Thyroid gland (tissue), 4 donors: ENCODE data around the gene RREB1. TPM values are rescaled to one million over a fixed set of nuclear protein-coding genes. Genes with fewer than 3 reads are reported as not detected.

Source experiments
- DNase-seq, 2 donors: peaks; one replicate each; pipeline ENCODE4 v3.0.0-alpha.2; 2019
- H3K27ac ChIP-seq, 3 donors: fragments of 200-600 bp; sonication (generic); 1 replicate in 2 of 3; 2 replicates in 1 of 3; pipeline ENCODE4 v1.5.1; 2016 to 2019; ENCODE audit warnings: mild to moderate bottlenecking in 1 of 3, moderate library complexity in 1 of 3
- H3K27me3 ChIP-seq: fragments of 200-600 bp; sonication (generic); one replicate; pipeline ENCODE4 v1.5.1; 2019
- H3K36me3 ChIP-seq, 2 donors: fragments of 200-600 bp; sonication (generic); one replicate each; pipeline ENCODE4 v1.5.1; 2016 to 2019
- H3K4me1 ChIP-seq, 2 donors: fragments of 200-600 bp; sonication (generic); one replicate each; pipeline ENCODE4 v1.5.1; 2017 to 2019
- H3K4me3 ChIP-seq, 3 donors: fragments of 200-600 bp; sonication (generic); replicated peaks in 1 of 3; 1 replicate in 2 of 3; 2 replicates in 1 of 3; pipeline ENCODE4 v1.5.1; 2016; ENCODE audit warnings: mild to moderate bottlenecking in 1 of 3
- H3K9me3 ChIP-seq: fragments of 200-600 bp; sonication (generic); one replicate; pipeline ENCODE4 v1.5.1; 2017
- POLR2A ChIP-seq, 2 donors: fragments of 450-650 bp; IDR thresholded peaks; one replicate each; pipeline ENCODE4 v1.6.1; 2017; ENCODE audit warnings: antibody characterized with exemption in 2 of 2, mild to moderate bottlenecking in 2 of 2, moderate library complexity in 1 of 2
- WGBS, 2 donors: methylation state at CpG; one replicate each; pipeline ENCODE4 v1.1.5; 2017; 5-methylcytosine and 5-hydroxymethylcytosine counted together
- intact Hi-C: fragments of 100-400 bp; cut with DNase I; formaldehyde crosslinking; loops from one replicate; pipeline ENCODE4 v1.15.1; 2023
- total RNA-seq, 4 donors: library from RNA; depleted of rRNA; stranded (reverse); fragments of >200 nt; gene quantifications; one replicate each; pipeline ENCODE4 v1.2.3, GENCODE V29; 2016
- TF ChIP-seq, protein P1 (sequence below), 6 experiments: fragments of 200-600 bp in 3 of 6; fragments of 450-650 bp in 3 of 6; sonication (generic) in 3 of 6; IDR thresholded peaks; one replicate each; pipeline ENCODE4 v1.5.1; 2016 to 2019; ENCODE audit warnings: antibody characterized with exemption in 6 of 6, mild to moderate bottlenecking in 2 of 6, inconsistent platforms in 1 of 6, moderate library complexity in 1 of 6

RREB1 gene
- total RNA-seq, 4 donors from 2014 or later: 48.0 to 91.3 (median 57.1) TPM

DNA sequence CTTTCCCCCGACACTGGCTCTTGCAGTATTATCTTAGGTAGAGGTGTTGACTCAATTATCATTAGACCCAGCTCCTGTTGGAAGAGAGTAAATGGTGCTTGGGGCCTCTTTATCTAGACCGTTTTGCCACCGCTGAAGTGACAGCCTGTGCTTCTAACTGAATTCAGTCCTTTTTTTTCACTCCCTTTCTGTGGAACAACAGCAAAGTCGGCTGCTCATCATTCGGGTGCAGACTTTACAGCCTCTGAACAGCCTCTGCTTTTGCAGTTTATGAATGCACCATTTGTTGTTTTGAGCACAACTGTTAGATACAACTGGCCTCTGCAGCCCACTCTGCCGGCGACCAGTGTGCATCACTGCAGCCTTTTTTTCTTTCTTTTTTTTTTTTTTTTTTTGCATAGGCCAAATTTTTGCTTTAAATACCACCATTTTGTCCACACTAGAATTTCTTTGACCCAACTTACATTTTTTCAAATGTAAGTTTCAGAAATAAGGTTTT is 35.8 kb downstream of the RREB1 start:
- TF ChIP-seq POLR2A (IDR thresholded peaks at IDR 0.05): no peak
- TF ChIP-seq, protein P1, sequence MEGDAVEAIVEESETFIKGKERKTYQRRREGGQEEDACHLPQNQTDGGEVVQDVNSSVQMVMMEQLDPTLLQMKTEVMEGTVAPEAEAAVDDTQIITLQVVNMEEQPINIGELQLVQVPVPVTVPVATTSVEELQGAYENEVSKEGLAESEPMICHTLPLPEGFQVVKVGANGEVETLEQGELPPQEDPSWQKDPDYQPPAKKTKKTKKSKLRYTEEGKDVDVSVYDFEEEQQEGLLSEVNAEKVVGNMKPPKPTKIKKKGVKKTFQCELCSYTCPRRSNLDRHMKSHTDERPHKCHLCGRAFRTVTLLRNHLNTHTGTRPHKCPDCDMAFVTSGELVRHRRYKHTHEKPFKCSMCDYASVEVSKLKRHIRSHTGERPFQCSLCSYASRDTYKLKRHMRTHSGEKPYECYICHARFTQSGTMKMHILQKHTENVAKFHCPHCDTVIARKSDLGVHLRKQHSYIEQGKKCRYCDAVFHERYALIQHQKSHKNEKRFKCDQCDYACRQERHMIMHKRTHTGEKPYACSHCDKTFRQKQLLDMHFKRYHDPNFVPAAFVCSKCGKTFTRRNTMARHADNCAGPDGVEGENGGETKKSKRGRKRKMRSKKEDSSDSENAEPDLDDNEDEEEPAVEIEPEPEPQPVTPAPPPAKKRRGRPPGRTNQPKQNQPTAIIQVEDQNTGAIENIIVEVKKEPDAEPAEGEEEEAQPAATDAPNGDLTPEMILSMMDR (IDR thresholded peaks at IDR 0.05): peak in 2 of 6 experiments; percentile 21 to 32
- DNase-seq: no peak
- Histone ChIP-seq H3K27me3 (no peaks in the 10 kb centered on the region), H3K4me3 (no peak overlapping the region), H3K36me3 (no peaks in the 10 kb centered on the region), H3K27ac (peak overlapping the region; percentile 11 to 95 (median 42)), H3K9me3 (no peaks in the 10 kb centered on the region), H3K4me1 (peaks cover 48 to 75% of the 10 kb centered on the region in 2 donors)
- intact Hi-C loops: loop anchor here (5.0 kb wide), 1 partner anchor 36 kb away; the partner anchor contains the start of gene RREB1
- 43 to 49% methylated on average over 7 of the region's 7 CpGs for WGBS, 2 donors

DNA sequence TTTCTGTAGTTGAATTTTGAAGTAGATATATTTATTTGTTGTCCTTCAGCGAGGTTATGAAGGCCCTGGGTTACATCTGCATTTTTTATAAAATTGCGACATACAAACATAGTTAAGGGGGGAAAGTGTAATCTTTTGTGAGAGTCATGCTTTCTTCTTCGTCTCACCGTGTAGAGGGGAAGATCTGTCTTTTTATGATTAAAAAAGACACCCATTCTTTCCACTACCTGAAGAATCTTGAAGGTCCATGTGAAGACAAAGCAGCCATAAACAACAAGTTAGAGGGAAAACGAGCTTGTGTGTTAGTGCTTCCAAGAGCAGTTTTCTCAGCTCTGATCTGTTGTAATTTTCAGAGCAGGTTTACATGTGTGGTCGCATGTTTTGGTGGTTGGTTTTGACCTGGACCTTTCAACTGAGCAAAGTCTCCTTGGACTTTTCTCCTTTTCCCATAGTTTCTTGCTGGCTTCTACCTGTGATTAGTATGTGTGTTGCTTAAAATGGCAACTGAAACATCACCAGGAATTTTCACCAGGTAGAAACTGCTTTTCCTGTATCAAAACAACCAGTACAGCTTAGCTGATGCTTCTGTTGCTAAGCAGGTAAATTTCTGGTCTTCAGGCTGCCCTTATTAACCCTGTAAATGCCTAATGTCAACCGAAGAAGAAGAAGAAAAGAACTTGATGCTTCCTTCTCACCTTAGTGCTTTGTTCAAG is 37.3 kb downstream of the RREB1 start:
- H3K4me3 ChIP-seq: no peak overlapping the region
- no peaks in the 10 kb centered on the region for H3K36me3 ChIP-seq
- peaks cover 45 to 72% of the 10 kb centered on the region in 2 donors for H3K4me1 ChIP-seq
- WGBS, 2 donors: 67 to 69% methylated on average over 7 of the region's 7 CpGs
- H3K9me3 ChIP-seq: no peaks in the 10 kb centered on the region
- H3K27ac ChIP-seq: peak overlapping the region; percentile 81 to 95 (median 89)
- no peak for DNase-seq
- H3K27me3 ChIP-seq: no peaks in the 10 kb centered on the region
- TF ChIP-seq POLR2A (IDR thresholded peaks at IDR 0.05): no peak
- TF ChIP-seq, protein P1 (IDR thresholded peaks at IDR 0.05): no peak
- intact Hi-C loops: loop anchor here (5.0 kb wide), 1 partner anchor 38 kb away; the partner anchor contains the start of gene RREB1

DNA sequence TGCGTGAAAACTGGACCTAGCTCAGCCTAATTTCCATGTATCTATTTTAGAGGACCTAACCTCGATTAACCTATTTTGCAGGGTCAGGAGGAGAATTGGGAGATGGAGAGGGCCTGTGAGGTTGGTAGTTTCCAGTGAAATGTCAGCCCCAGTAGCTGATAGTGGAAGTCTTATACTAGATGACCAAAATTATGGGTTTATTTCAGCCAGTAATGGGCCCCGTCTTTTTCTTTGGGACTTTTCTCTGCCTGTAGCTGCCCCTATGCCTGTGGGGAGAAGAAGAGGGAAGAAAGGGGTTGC is 37.8 kb downstream of the RREB1 start:
- TF ChIP-seq POLR2A (IDR thresholded peaks at IDR 0.05): no peak
- TF ChIP-seq, protein P1 (IDR thresholded peaks at IDR 0.05): no peak
- 55 to 61% methylated on average over 3 of the region's 3 CpGs for WGBS, 2 donors
- H3K27ac ChIP-seq: peak overlapping the region; percentile 81 to 95 (median 89)
- peaks cover 45 to 73% of the 10 kb centered on the region in 2 donors for H3K4me1 ChIP-seq
- no peaks in the 10 kb centered on the region for H3K9me3 ChIP-seq
- no peak for DNase-seq
- no peaks in the 10 kb centered on the region for H3K36me3 ChIP-seq
- intact Hi-C loops: no loop called here
- no peaks in the 10 kb centered on the region for H3K27me3 ChIP-seq
- no peak overlapping the region for H3K4me3 ChIP-seq

DNA sequence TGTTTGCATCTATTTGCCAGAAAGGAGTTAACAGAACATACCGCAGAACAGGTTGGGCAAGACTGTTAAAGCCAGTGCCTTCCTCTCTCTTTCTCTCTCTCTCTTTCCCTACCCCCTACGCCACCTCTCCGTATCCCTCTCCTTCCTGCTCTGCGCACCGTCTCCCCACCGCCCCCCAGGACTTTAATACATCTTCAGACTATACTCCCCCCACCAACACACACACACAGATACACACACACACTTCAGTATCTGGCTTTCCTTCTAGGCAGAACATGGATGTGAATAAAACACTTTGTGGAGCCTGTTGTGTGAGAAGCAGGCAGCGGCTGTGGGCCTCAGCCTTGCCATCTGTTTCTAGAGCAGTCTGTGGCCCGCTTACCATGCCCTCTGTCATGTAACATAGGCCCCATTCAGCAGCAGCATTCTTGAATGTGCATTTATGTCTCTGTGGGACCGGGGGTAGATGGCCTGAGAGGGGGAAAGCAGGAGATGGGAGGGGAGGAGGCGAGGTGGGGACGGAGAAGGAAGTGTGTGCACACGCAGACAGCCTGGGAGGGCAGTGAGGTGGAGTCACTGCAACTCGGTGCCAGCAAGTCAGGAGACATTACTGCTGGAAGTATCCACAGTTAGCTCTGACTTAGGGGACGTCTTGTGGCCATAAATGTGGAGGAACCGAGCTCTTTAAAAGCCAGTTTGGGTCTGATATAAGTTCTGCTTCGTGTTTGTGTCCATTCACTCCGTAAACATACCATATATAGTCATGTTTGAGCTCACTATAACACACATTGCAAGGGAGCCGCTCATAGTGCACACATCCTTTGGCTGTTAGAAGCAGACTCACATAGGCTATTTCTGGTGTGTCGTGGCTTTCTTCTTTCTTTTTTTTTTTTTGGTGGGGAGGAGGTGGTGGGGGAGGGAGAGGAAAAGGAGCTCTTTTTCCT is 38.4 kb downstream of the RREB1 start:
- DNase-seq: peak; percentile 64 to 69
- peak in 1 of 2 donors; percentile 33 for TF ChIP-seq POLR2A (IDR thresholded peaks at IDR 0.05)
- TF ChIP-seq, protein P1 (IDR thresholded peaks at IDR 0.05): no peak
- intact Hi-C loops: no loop called here
- Histone ChIP-seq H3K27me3 (no peaks in the 10 kb centered on the region), H3K9me3 (no peaks in the 10 kb centered on the region), H3K4me3 (no peak overlapping the region), H3K4me1 (peaks cover 50 to 77% of the 10 kb centered on the region in 2 donors), H3K27ac (peak overlapping the region; percentile 81 to 95 (median 89)), H3K36me3 (no peaks in the 10 kb centered on the region)
- 27 to 28% methylated on average over 19 of the region's 19 CpGs for WGBS, 2 donors
